K562 (cell line): ENCODE measurements around the gene CCDC85C. TPM values are rescaled to one million over a fixed set of nuclear protein-coding genes. Genes with fewer than 3 reads are reported as not detected.

Source experiments
- ATAC-seq: fragments of 200-7000 bp; cut with Tn5 transposase; 3 replicates; pipeline ENCODE4 v1.9.1; 2020; ENCODE audit warnings: moderate library complexity
- BruUV-seq: library from RNA; stranded (reverse); fragments of 400-500 nt; replicated peaks from 2 replicates; lab custom pipeline; 2021; lab: Mats Ljungman, UMichigan
- CTCF ChIA-PET: fragments of 300-600 bp; formaldehyde crosslinking; extraction: SDS; loops from one replicate; lab custom pipeline; 2021; ENCODE audit warnings: low intra/inter-chr PET ratio; lab: Yijun Ruan, JAX
- POLR2A ChIA-PET: fragments of 300-600, 350-650 bp; sonication (Branson Sonifier 250); formaldehyde crosslinking; extraction: SDS; loops from one replicate; lab custom pipeline; 2021; ENCODE audit warnings: antibody characterized with exemption, inconsistent platforms; lab: Yijun Ruan, JAX
- DNase-seq, 4 experiments: peaks; one replicate each; pipeline versions ENCODE4 v3.0.0 to v3.0.0-alpha.2; 2011 to 2018; ENCODE audit warnings: low spot score in 3 of 4, mixed read lengths in 3 of 4; ENCODE audit errors: extremely low read depth in 1 of 4
- FAIRE-seq: peaks from 2 replicates; lab custom pipeline; 2011; peaks lifted over from hg19 to GRCh38; lab: Jason Lieb, UNC
- H2AFZ ChIP-seq: 2 replicates; pipeline ENCODE4 v1.6.0; 2011; ENCODE audit warnings: low read depth, low read length, control low read depth, inconsistent platforms
- H3K27ac ChIP-seq: fragments of 200-600 bp; 3 replicates; pipeline ENCODE4 v1.8.0; 2011; ENCODE audit warnings: low read depth, mild to moderate bottlenecking, control low read depth, inconsistent platforms, low read length, moderate library complexity, mixed read lengths; ENCODE audit errors: extremely low read depth
- H3K27me3 ChIP-seq, 2 experiments: fragments of 300-600 bp in 1 of 2; 2 replicates in 1 of 2; 3 replicates in 1 of 2; pipeline versions ENCODE4 v1.6.0 to v1.8.0; 2011; ENCODE audit warnings: inconsistent platforms in 2 of 2, low read length in 2 of 2, mild to moderate bottlenecking in 1 of 2, mixed read lengths in 1 of 2, moderate library complexity in 1 of 2; ENCODE audit not compliant: control insufficient read depth in 2 of 2, insufficient read depth in 2 of 2
- H3K36me3 ChIP-seq: fragments of 300-600 bp; 3 replicates; pipeline ENCODE4 v1.8.0; 2011; ENCODE audit warnings: mild to moderate bottlenecking, low read length, inconsistent platforms; ENCODE audit not compliant: control insufficient read depth, insufficient read depth
- H3K4me1 ChIP-seq, 2 experiments: fragments of 200-600 bp in 1 of 2; replicated peaks in 1 of 2; 2 replicates in 1 of 2; 3 replicates in 1 of 2; pipeline versions ENCODE4 v1.5.1 to v1.8.0; 2011; ENCODE audit warnings: inconsistent platforms in 2 of 2, low read length in 2 of 2, mild to moderate bottlenecking in 1 of 2, mixed read lengths in 1 of 2, moderate library complexity in 1 of 2; ENCODE audit not compliant: control insufficient read depth in 2 of 2, insufficient read depth in 2 of 2
- H3K4me2 ChIP-seq: 2 replicates; pipeline ENCODE4 v1.6.1; 2011; ENCODE audit warnings: low read length, control low read depth, inconsistent platforms, mixed read lengths; ENCODE audit not compliant: insufficient read depth
- H3K4me3 ChIP-seq: fragments of 200-600 bp; sonication (generic), shearing (Covaris generic); 2 replicates; pipeline ENCODE4 v1.5.1; 2016; ENCODE audit warnings: control low read depth, inconsistent platforms
- H3K79me2 ChIP-seq: fragments of 200-600 bp; 3 replicates; pipeline ENCODE4 v1.8.0; 2011; ENCODE audit warnings: low read length, inconsistent platforms; ENCODE audit not compliant: control insufficient read depth, insufficient read depth
- H3K9ac ChIP-seq, 2 experiments: 2 replicates each; pipeline versions ENCODE4 v1.6.0 to v1.6.1; 2011; ENCODE audit warnings: low read depth in 2 of 2, low read length in 2 of 2, control low read depth in 1 of 2, inconsistent platforms in 1 of 2, mild to moderate bottlenecking in 1 of 2, mixed read lengths in 1 of 2; ENCODE audit not compliant: insufficient read depth in 1 of 2
- H3K9me1 ChIP-seq: one replicate; pipeline ENCODE4 v1.6.0; 2011; ENCODE audit warnings: inconsistent platforms, mild to moderate bottlenecking, low read length, moderate library complexity; ENCODE audit not compliant: control insufficient read depth, insufficient read depth
- H3K9me3 ChIP-seq: replicated peaks from 2 replicates; pipeline ENCODE4 v1.5.1; 2011; ENCODE audit warnings: low read depth, low read length, inconsistent platforms; ENCODE audit not compliant: control insufficient read depth, insufficient read depth
- H4K20me1 ChIP-seq: replicated peaks from 2 replicates; pipeline ENCODE4 v1.6.1; 2011; ENCODE audit warnings: low read length, inconsistent platforms, mixed read lengths; ENCODE audit not compliant: control insufficient read depth, insufficient read depth
- ASH1L ChIP-seq: fragments of 450-650 bp; IDR thresholded peaks from 2 replicates; pipeline ENCODE4 v1.6.1; 2018; ENCODE audit warnings: borderline replicate concordance, mild to moderate bottlenecking, low read depth; ENCODE audit not compliant: partially characterized antibody
- BACH1 ChIP-seq: fragments of 200-800 bp; sonication (Bioruptor generic); IDR thresholded peaks from 2 replicates; pipeline ENCODE4 v1.6.1; 2016; ENCODE audit warnings: missing genetic modification characterization, missing compliant biosample characterization
- ESRRB ChIP-seq: fragments of 250-450 bp; sonication (Bioruptor Pico); IDR thresholded peaks from 2 replicates; pipeline ENCODE4 v1.5.0; 2020; ENCODE audit warnings: mild to moderate bottlenecking, moderate library complexity, borderline replicate concordance
- JUND ChIP-seq, 2 experiments: IDR thresholded peaks; 2 replicates in 1 of 2; 3 replicates in 1 of 2; pipeline ENCODE4 v1.6.1; 2011; ENCODE audit warnings: borderline replicate concordance in 2 of 2, low read depth in 2 of 2, low read length in 2 of 2, improper control_type of control experiment in 1 of 2, missing biosample characterization in 1 of 2, missing genetic modification characterization in 1 of 2, missing genetic modification reagents in 1 of 2
- PRMT5 ChIP-seq: sonication (generic); formaldehyde crosslinking; IDR thresholded peaks from 2 replicates; pipeline ENCODE4 v1.5.0; 2020; ENCODE audit warnings: missing genetic modification reagents
- RAD51 ChIP-seq: fragments of 450-650 bp; IDR thresholded peaks from 2 replicates; pipeline ENCODE4 v1.7.1; 2016; ENCODE audit warnings: low read depth, mild to moderate bottlenecking, borderline replicate concordance
- RFX5 ChIP-seq: IDR thresholded peaks from 2 replicates; pipeline ENCODE4 v1.6.1; 2011; ENCODE audit warnings: low read depth, mild to moderate bottlenecking, improper control_type of control experiment, low read length
- SMARCC2 ChIP-seq: fragments of 450-650 bp; IDR thresholded peaks from 2 replicates; pipeline ENCODE4 v1.6.1; 2017; ENCODE audit warnings: antibody characterized with exemption, moderate library complexity, mild to moderate bottlenecking, low read depth
- WHSC1 ChIP-seq: IDR thresholded peaks from one replicate; pipeline ENCODE4 v1.6.1; 2012; ENCODE audit warnings: low read length, control low read depth, inconsistent platforms
- ZBTB17 ChIP-seq: fragments of 450-650 bp; formaldehyde crosslinking; IDR thresholded peaks from 2 replicates; pipeline ENCODE4 v1.4.0; 2020; ENCODE audit warnings: mild to moderate bottlenecking
- WGBS: fragments of 100-300 bp; shearing (Covaris generic); methylation state at CpG from one replicate; pipeline ENCODE4 v1.1.6; 2016; ENCODE audit warnings: low coverage, mixed read lengths; ENCODE audit not compliant: insufficient coverage; ENCODE audit errors: missing lambda C conversion rate; 5-methylcytosine and 5-hydroxymethylcytosine counted together
- in situ Hi-C: fragments of 300-500 bp; cut with MboI; formaldehyde crosslinking; loops from 4 replicates; pipeline ENCODE4 v1.15.0; 2018; ENCODE audit warnings: inconsistent platforms, mixed read lengths
- intact Hi-C: fragments of 100-400 bp; cut with micrococcal nuclease; formaldehyde crosslinking; loops from 2 replicates; pipeline ENCODE4 v1.14.2; 2022
- polyA plus RNA-seq, 8 experiments: library from polyadenylated mRNA; depleted of rRNA in 4 of 8; stranded (reverse) in 5 of 8; unstranded in 3 of 8; fragments of >200 nt; fragmentation: Nextera tagmentation in 2 of 8; fragmentation: Illumina TruSeq in 1 of 8; extraction: Ambion mirVana in 2 of 8; extraction: Trizol in 1 of 8; gene quantifications; 2 replicates each; pipeline versions ENCODE4 v1.2.1 to v1.2.3, GENCODE V29; 2011 to 2014; ENCODE audit warnings: inconsistent platforms in 1 of 8, missing spikeins in 1 of 8
- total RNA-seq, 7 experiments: library from RNA; depleted of rRNA in 6 of 7; stranded (reverse); fragments of >200 nt in 6 of 7; fragmentation: Illumina TruSeq in 2 of 7; extraction: Trizol in 2 of 7; gene quantifications; 2 replicates each; pipeline versions ENCODE4 v1.2.1 to v1.2.3, GENCODE V29; 2011 to 2021; ENCODE audit warnings: low replicate concordance in 1 of 7
- TF ChIP-seq, protein P1 (sequence below): fragments of 450-650 bp; IDR thresholded peaks from 2 replicates; pipeline ENCODE4 v1.6.1; 2016
- TF ChIP-seq, protein P2 (sequence below): IDR thresholded peaks from 2 replicates; pipeline ENCODE4 v1.6.1; 2012; ENCODE audit warnings: low read depth, low read length, improper control_type of control experiment, borderline replicate concordance
- TF ChIP-seq, protein P3 (sequence below): sonication (generic); formaldehyde crosslinking; IDR thresholded peaks from 2 replicates; pipeline ENCODE4 v1.8.0; 2022; ENCODE audit warnings: missing genetic modification reagents, mild to moderate bottlenecking, borderline replicate concordance

The CCDC85C gene
- total and polyA plus RNA-seq, 9 of the 15 experiments (the other 6 are each of a cell fraction or from before 2014, with no cell fraction given), result 0.18 to 22.0 (median 6.3) TPM

GRCh38 chr14:99506276-99506675 lies 97.7 kb downstream of the CCDC85C start (continued):
- no peak for TF ChIP-seq RAD51
- TF ChIP-seq BACH1 (tag), result no peak
- TF ChIP-seq ASH1L, result no peak
- TF ChIP-seq, protein P1, sequence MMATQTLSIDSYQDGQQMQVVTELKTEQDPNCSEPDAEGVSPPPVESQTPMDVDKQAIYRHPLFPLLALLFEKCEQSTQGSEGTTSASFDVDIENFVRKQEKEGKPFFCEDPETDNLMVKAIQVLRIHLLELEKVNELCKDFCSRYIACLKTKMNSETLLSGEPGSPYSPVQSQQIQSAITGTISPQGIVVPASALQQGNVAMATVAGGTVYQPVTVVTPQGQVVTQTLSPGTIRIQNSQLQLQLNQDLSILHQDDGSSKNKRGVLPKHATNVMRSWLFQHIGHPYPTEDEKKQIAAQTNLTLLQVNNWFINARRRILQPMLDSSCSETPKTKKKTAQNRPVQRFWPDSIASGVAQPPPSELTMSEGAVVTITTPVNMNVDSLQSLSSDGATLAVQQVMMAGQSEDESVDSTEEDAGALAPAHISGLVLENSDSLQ, result no peak
- TF ChIP-seq SMARCC2, result no peak
- TF ChIP-seq WHSC1, result no peak
- TF ChIP-seq, all 486 proteins: peak for 0

GRCh38 chr14:99505089-99505488 lies 98.9 kb downstream of the CCDC85C start:
- no TSS peak for BruUV-seq
- Histone ChIP-seq H3K4me2 (no peak overlapping the region), H3K9ac (no peak overlapping the region), H3K27ac (no peak overlapping the region), H3K79me2 (no peaks in the 10 kb centered on the region), H4K20me1 (0 out of 2 replicates have a peak, but pooled peaks cover 7% of the 10 kb centered on the region), H3K4me3 (no peak overlapping the region), H3K27me3 (no peaks in the 10 kb centered on the region), H3K9me3 (no peaks in the 10 kb centered on the region), H2AFZ (no peak overlapping the region), H3K9me1 (no peaks in the 10 kb centered on the region), H3K4me1 (peaks cover 0 to 6% of the 10 kb centered on the region in 2 experiments; a peak in 2 of 5 replicates), H3K36me3 (peaks cover 93% of the 10 kb centered on the region)
- CTCF ChIA-PET, result no interaction called here
- in situ Hi-C loops (no loop called here), intact Hi-C loops (no loop called here)
- POLR2A ChIA-PET, result interaction anchor here (0.8 to 1.5 kb wide), 2 partner anchors 12 to 14 kb away, joined by 3 to 4 read pairs; no protein-coding TSS in a partner anchor
- FAIRE-seq, result no peak
- DNase-seq, result no peak
- 91% methylated on average over 4 of the region's 5 CpGs for WGBS
- no peak for ATAC-seq
- TF ChIP-seq, protein P2, sequence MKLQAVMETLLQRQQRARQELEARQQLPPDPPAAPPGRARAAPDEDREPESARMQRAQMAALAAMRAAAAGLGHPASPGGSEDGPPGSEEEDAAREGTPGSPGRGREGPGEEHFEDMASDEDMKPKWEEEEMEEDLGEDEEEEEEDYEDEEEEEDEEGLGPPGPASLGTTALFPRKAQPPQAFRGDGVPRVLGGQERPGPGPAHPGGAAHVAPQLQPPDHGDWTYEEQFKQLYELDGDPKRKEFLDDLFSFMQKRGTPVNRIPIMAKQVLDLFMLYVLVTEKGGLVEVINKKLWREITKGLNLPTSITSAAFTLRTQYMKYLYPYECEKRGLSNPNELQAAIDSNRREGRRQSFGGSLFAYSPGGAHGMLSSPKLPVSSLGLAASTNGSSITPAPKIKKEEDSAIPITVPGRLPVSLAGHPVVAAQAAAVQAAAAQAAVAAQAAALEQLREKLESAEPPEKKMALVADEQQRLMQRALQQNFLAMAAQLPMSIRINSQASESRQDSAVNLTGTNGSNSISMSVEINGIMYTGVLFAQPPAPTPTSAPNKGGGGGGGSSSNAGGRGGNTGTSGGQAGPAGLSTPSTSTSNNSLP, result no peak
- TF ChIP-seq RFX5, result no peak
- no peak for TF ChIP-seq PRMT5
- TF ChIP-seq ZBTB17, result no peak
- no peak for TF ChIP-seq ESRRB (CRISPR knock-in tag)
- TF ChIP-seq, protein P3, sequence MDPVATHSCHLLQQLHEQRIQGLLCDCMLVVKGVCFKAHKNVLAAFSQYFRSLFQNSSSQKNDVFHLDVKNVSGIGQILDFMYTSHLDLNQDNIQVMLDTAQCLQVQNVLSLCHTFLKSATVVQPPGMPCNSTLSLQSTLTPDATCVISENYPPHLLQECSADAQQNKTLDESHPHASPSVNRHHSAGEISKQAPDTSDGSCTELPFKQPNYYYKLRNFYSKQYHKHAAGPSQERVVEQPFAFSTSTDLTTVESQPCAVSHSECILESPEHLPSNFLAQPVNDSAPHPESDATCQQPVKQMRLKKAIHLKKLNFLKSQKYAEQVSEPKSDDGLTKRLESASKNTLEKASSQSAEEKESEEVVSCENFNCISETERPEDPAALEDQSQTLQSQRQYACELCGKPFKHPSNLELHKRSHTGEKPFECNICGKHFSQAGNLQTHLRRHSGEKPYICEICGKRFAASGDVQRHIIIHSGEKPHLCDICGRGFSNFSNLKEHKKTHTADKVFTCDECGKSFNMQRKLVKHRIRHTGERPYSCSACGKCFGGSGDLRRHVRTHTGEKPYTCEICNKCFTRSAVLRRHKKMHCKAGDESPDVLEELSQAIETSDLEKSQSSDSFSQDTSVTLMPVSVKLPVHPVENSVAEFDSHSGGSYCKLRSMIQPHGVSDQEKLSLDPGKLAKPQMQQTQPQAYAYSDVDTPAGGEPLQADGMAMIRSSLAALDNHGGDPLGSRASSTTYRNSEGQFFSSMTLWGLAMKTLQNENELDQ (CRISPR knock-in tag), result no peak
- TF ChIP-seq JUND (IDR thresholded peaks at IDR 0.05; ENCODE audit: borderline replicate concordance, low read depth, low read length), result no peak
- TF ChIP-seq JUND (tag; IDR thresholded peaks at IDR 0.05; ENCODE audit: borderline replicate concordance, low read depth, low read length), result no peak
